HG02759 (cell line): Measurements from ENCODE around the gene LIMCH1.
"Not testable (repeated sequence)": the region's sequence is repeated elsewhere in the genome, so short reads cannot be mapped to it uniquely, and the experiment has no call there.

Experiments used
- ATAC-seq: cut with Tn5 transposase; IDR thresholded peaks from one replicate; pipeline ENCODE4 v1.9.1; 2021; ENCODE audit warnings: mild to moderate bottlenecking, moderate library complexity; ENCODE audit not compliant: unreplicated experiment

The LIMCH1 gene

DNA sequence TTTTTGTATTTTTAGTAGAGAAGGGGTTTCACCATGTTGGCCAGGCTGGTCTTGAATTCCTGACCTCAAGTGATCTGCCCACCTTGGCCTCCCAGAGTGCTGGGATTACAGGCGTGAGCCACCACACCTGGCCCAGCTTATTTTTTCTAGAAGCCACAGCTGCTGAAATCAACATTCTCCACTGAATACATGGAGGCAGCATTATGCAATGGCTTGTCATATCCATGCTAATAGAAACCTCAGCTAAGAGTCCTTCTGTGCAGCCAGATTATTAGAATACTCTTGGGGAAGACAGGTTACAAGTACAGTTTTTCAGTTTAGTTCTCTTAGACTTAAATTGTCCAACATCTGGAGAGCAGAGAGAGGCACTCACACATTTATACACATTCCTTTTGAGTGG, 104.8 kb downstream of the LIMCH1 start:
- not testable (repeated sequence) for ATAC-seq

DNA sequence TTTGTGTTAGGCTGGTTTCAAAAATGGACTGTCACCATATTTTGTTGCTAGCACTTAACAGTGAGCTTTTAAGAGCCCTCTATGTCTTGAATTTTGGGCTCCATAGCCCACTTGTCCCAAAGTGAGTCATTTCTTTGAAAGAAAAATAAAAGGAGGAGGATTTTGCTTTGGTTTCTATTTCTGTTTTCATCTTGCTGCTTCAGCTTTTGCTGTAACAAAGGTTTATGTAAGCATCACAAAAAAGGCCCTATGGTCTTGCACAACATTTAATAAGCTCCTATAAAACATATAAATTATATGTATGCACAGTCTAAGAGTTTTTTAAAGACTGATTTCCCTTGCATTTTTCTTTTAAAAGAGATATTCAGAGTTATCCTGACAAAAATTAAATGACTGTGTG, 105.4 kb downstream of the LIMCH1 start:
- ATAC-seq, result no peak

DNA sequence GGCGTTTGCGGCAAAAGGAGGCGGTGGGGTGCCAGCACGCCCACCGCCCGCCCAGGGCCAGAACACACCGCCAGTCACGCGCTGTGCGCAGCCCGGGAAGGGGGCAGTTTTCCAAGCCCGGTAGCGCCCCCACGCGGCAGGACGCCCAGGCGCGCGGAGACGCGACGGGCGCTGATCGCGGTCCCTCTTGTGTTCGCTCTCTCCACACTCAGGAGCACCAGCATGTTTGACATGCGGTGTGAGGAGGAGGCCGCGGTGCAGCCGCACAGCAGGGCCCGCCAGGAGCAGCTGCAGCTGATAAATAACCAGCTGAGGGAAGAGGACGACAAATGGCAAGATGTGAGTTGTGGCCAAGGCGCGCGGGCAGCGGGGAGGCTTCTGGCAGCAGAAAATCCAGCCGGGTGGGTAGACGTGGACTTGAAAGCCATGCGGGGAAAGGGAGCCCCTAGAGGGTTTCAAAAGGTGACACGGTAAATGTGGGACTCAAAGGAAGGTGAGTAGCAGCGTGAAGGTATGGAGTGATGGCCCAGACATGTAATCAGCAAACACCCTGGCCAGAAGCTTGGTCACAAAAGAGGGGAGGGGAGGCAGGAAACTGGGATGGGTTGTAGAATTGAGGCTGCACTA, 106.4 kb downstream of the LIMCH1 start:
- no peak for ATAC-seq

DNA sequence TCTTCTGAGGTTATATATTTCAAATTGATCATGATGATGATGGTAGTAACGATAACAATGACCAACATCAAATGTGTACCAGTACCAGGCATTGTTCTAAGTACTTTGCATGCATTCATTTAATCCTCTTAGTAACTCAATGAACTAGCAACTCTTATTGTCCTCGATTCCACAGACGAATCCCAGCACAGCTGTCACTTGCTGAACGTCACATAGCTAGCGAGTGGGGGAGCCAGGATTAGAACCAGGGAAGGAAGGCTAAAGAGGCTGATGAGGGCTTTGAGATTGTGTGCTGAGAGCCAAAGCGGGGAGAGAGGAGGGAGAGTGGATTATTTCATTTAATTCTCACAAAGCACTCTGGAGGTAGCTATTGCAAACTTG, 106.9 kb downstream of the LIMCH1 start:
- ATAC-seq, result no peak

DNA sequence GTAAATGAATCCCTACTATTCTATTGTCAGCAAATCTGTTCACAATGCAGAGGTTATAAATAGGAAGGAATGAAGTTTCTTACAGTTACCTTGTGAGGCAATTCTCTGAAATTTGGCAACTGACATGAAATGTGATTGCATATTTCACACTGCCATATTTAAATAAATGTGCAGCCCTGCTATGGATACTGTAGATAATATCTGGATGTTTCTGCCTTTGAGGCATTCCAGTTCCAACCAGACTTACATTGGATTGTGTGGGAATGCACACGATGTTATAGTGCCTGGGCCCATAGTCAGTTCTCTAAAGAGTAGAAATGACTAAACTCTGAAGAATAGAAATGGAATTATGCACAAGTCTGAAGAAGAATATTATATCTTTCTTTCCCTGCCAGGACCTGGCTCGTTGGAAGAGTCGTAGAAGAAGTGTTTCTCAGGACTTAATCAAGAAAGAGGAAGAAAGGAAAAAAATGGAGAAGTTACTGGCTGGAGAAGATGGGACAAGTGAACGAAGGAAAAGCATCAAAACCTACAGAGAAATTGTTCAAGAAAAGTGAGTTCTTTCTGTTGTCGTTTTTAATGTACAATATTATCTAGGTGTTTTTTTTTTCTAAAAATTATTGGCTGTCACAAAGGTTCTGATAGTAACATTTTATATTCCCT, 107.9 kb downstream of the LIMCH1 start:
- ATAC-seq, result no peak

DNA sequence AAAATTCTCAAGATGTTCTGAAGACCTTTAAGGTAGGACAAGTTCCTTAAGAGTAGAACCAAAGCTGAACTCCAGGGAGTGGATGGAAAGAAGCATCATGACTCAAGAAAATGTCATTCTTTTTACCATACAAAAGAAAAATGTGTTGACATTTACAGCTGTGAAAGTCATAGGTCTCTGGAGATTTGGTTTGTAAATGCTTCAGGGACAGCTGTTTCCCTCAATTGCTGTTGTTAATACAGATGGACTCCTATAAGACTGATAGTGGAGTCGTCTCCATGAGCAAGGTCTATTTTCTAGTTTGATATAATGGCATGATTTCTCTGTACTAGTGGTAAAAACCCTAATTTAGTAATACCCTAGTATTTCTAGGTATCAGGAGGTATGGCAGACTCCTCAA, 108.9 kb downstream of the LIMCH1 start:
- ATAC-seq, result no peak

DNA sequence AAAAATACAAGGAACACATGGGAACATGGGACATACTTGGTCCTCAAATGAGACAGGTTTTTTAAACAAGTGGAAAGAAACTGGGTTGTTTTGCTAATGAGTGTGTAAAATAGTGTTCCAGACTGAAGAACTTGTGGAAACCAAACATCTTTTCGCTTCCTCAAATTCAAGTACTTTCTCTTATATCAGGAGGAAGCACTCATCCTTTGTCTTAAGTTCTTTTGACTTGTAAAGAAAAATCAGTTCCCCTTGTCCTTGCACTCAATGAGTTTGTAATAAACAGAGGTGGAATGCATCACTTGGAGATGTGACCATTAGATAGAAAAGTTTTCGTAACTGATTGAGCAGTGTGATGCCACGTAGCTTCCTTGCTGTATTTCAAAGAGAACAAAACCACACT, 109.4 kb downstream of the LIMCH1 start:
- no peak for ATAC-seq

DNA sequence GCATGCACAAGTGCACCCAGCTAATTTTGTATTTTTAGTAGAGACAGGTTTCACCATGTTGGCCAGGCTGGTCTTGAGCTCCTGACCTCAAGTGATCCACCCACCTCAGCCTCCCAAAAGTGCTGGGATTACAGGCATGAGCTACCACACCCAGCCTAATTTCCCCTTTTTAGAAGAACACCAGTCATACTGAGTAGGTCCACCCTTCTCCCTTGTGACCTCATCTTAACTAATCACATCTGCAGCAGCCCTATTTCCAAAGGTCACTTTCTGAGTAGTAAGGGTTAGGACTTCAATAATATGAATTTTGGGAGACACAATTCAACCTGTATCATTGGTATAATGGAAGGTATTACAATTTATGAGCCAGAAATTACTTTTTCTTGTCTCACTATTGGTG, 113.2 kb downstream of the LIMCH1 start:
- ATAC-seq, result not testable (repeated sequence)

DNA sequence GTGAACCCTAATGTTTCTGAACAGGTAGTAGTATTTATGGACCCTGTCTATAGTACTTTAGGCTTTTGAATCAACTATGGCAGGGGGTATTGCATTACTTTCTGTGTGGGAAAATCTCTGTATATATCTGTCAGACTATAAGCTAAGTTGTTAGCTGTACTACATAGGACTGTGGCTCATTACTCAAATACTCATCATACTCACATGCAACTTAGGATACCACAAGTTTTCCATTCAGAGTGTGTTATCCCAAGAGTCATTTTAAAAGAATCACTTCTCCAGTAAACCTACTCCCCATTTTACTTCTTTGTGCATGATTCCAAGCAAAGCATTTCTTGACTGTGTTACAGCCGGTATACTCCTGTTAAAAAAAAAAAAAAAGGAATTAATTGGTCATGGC, 115.0 kb downstream of the LIMCH1 start:
- ATAC-seq, result no peak

DNA sequence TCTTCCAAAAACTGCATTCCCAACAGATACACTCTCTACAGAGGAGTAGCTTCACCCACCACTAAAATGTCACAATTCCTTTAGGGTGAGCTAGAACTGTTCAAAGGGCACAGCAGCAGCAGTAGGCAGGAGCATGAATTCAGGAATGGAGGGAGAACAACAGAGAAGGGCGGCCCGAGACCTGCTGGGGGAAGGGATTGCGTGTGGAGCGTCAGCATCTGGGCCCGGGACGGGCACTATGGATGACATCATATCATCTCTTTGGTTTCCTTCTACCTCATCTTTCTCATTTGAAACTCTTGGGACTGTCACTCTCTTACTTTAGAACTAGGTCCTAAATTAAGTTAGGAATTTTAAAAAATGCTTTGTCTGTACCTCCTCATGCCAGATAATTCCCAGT, 115.6 kb downstream of the LIMCH1 start:
- ATAC-seq, result no peak

DNA sequence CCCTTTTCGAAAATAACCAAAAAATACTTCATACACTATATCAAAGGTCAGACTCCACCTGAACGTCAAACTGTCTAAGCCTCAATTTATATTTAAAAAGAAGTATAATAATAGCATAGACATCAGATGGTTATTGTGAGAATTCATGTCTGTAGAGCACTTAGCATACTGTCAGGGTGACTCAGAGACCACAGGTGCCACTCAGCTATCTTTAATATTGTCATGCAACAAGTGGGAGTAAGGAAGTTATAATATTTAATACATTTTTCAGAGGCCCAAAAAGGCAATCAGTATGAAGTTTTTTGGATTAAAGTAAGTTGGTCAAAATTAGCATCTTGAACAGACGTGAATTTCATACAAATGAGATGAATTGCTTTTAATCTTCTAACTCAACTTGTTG, 117.2 kb downstream of the LIMCH1 start:
- no peak for ATAC-seq

DNA sequence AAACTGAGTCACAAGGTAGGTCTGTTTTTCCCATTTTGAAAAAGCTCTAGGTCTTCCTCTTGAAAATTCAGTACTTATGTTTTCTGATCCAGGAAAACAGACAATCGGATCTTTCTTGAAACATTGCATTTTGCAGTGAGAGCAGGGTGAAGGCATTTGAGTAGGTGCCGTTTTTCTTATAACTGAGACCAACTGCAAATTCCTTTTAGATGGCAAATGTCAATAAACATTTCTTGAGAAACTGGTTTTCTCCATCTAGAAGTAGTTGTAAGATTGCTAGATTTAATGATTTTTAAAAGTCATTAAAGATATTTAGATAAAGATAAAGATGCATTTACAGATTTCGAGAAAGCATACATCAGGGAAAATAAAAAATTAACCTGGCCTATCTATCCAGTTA, 118.1 kb downstream of the LIMCH1 start:
- ATAC-seq, result no peak

DNA sequence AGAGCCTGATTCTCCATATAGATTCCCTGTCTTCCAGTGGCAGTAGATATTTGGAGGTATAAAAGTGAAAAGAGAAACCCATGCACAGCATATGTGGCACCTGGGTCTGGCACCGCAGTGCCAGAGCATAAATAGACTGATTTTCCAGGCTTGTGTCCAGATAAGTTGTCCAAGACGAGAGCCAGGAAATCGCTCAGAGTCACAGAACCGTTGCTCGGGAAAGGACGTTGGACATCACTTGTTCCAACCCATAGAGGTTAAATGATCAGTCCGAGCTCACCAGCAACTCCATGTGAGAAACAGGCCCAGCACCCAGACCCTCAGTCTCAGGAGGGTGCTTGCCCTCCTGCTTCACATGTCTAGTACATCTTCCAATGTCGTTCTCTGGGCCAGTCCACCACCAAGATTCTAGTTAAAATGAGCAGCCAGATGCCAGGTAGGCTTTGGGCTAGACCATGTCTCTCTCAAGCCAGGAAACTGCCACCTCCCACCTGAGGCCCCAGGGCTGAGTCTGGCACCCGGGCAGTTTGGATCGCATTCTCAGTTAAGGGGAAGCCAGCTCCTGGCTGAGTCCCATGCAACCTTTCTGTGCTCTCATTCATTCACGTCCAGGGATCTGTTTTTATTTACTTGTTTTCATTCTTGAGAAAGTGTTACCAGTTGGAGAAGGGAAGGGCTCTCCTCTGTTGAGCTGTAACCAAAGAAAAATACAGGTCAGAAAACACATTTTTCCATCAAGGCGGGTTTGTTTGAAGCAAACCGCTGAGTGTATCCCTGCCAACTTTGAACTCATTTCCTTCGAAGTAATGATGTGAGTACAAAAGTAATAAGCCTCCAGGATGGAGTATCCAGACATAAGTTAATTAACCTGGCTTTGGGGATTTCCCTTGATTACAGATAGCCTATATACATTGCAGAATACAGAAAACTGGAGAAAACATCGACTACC, 118.9 kb downstream of the LIMCH1 start:
- ATAC-seq, result no peak

DNA sequence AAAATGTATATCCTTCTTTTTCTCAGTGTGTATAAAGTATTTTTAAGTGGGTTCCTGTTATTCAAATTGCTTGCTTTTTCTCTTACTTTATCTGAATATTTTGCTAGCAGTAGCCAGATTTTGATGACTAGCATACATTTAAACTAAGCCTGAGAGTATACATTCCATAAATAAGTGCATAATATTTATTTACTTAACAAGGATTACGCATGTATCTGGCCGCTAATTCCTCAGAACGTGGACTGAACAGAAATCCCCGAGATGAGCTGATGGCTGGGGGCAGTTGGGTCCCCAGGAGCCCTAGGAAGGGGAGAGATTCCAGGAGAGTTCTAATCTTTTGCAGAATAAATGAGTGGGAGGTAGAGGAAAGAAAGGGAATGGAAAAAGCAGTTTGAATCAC, 119.6 kb downstream of the LIMCH1 start:
- no peak for ATAC-seq

DNA sequence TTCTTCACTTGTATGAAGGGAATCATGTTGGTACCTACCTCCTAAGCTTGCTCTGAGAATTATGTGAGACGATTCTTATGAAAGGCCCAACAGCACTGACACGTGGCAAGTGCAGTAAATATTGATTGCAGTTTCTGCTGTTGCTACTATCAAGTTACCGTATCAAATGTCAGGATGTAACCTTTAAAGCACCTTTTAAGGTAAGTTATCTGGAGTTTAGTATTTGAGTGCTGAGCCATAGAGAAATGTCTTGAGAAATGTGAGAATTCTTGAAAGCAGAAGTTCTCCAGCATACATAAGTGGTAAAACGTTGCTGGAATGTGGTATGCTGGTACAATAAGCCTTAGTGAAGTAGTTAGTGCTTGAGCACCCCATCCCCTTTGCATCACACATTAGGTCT, 120.2 kb downstream of the LIMCH1 start:
- no peak for ATAC-seq

DNA sequence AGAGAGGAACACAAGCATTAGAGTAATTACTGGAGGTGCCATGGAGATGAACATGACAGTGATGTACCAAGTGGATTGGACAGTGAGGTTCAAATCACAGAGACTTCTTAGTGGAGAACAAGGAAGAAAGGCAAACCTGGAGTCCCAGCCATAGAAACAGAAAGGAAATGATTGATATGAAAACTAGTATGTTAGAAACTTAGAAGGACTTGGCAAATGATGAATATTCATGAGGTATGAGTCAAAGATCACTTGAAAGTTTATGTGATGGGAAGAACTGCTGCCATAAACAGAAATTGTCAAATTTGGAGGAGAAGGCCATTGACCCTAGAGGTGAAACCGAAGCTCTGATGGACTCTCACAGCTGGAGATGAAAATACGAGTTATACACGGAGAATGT, 122.4 kb downstream of the LIMCH1 start:
- ATAC-seq, result no peak

DNA sequence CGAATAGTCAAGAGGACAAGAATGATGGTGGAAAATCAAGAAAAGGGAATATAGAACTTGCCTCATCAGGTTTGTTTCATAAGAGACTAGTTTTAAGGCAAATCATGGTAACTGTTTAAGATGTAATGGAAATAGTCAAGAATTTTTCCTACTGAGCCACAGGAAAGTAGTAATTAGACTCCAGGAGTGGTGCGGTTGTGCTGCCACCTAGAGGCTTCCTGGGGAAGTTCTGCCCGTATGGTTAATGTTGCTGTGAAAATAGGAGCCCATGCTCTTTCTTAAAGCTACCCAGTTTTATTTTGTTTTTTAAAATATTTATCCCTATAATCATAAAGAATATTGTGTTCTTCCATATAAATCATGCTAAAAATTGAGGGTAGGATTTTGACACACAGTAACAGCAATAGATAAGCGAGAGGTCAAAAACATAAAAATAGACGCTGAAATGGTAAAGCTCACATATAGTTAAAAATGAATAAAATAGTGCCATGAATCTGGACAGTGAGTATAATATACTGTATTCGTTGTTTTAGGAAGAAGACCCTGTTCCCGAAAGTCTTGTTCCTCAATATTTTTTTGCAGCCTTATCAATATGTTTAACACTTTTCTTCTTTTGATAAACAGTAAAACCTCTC, 123.6 kb downstream of the LIMCH1 start:
- ATAC-seq, result peak; percentile 53

DNA sequence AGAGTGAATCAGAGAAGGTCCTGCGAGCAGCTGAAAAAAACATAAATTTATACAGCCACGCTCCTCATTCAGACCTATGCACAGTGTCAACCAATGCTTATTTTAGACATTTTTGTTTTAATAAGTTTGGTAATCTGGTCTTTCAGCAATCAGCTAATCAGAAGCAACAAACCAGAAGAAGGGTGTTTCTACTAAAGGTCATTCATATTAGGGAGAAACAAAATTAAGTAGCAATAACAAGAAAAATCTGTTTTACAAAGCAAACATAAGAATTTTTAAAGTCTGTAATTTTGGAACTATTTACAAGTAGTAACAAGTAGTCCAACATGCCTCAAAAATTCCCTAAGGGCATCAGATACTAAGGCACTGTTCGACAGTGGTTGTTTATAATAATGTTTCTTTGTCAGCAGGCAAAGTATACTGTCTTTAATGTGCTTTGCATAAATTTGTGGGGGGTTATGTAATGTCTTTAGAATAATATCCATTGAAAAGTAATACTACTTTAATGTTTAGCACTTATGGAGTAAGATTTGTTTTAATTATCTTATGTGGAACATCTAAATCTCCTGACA, 127.8 kb downstream of the LIMCH1 start:
- ATAC-seq, result no peak

DNA sequence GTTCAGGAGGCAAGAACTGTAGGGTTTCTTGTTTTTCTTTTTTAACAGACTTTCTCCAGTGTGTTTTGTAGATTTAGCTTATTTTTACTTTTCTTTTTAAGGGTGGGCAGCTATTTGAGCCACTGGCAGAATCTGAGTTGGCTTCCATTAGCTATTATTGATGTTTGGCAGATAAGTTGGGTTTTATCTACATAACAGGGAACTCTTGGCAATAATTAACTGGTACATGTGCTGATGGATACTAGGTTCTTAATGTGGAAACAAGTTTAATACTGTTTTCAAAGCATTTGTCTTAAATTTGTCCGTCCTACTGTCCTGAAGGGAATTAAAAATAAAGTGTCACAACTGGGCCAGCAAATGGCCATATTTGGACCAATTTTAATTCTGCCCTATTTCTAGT, 130.1 kb downstream of the LIMCH1 start:
- ATAC-seq, result no peak

DNA sequence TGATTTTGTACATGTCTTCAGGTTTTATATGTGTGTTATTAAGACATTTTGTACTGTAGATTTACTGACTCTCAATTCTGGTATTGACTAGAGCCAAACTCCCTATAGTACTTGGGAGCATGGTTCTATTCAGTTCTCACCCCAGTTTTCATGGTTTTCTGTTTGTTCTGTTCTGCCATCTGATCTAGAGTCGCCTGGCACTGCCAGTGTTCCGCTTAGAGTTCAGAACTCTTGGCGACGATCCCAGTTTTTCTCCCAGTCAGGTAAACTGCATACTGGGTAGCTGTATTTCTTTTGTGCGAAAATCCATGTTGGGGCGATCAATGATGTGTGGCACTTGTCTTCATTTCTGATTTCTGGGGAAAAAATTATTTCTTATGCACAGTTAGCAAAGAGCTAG, 132.6 kb downstream of the LIMCH1 start:
- no peak for ATAC-seq

DNA sequence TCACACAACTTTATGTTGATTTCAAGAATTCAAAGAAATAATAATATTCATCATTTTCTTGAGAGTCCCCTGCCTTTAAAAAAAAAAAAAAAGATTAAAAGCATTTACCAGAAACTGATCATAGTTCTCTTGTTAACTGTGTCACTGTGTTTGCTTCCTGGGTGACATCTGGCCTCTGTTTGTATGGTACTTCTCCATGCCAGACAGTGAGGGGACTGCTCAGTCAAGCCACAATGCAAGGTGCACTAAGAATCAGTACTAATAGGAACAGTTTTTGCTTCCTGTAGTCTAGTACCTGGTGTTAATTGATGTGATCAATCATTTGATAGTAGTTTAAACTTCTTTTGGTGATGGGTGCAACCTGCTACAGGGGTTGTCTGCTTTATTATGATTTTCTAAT, 133.0 kb downstream of the LIMCH1 start:
- no peak for ATAC-seq
